ENCODE measurements around the gene PGM2L1.

The PGM2L1 gene

GRCh38 chr11:74288161-74288560 lies 110.1 kb downstream of the PGM2L1 start:
- no peak for FAIRE-seq

- no peak for FAIRE-seq
Observed at GRCh38 chr11:74284466-74284865, 113.8 kb downstream of the PGM2L1 start.

DNA sequence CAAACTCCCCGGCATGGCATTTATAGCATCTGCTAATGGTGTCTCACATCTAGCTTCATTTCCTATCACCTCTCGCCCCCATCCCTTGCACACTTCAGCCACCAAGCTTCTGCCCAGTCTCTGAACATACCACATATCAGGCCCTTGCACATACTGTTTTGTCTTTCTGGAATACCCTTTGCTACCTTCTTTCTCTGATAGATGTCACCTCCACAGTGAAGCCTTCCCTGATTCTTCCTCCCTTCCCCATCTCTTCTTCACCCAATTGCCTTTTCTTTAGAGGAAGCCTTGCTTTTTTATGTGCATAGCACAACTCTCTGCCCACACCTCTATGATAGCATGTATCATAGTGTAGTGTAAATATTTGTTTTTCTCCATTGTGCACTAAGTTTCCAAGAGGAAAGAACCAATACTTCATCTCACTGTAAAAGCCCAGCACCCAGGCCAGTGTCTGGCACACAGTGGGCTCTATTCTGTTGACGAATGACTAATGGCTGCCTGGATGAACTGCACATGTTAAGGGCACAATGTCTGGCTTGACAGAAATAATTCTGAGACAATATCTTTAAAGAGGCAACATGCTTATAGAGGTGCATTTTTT lies 114.6 kb downstream of the PGM2L1 start:
- no peak for FAIRE-seq

- no peak for FAIRE-seq
Observed at GRCh38 chr11:74282914-74283371, 115.3 kb downstream of the PGM2L1 start.

DNA sequence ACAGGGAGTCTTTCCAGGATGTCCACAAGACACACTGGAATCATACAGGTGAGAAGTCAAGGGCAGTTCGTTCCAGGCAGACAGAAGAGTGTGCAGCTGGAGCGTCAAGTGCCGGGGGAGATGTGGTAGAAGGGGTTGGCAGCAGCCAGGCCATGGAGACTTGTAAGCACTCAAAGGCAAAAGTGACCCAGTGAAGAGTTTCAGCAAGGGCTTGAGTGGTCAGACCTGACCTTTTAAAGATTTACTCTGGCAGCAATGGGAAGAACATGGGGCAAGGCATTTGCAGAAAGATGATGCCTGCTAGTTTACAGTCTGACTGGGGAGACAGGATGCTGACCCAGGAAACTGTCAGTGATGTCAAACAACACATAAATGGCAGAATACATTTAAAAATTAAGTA lies 115.8 kb downstream of the PGM2L1 start:
- no peak for FAIRE-seq

- FAIRE-seq: no peak
Observed at GRCh38 chr11:74280494-74280893, 117.7 kb downstream of the PGM2L1 start.
